KBM-7 (cell line): ENCODE results near the gene SASS6.
"Not testable (repeated sequence)": the region's sequence is repeated elsewhere in the genome, so short reads cannot be mapped to it uniquely, and the experiment has no call there.

ENCODE experiments used
- DNase-seq: peaks from one replicate; pipeline ENCODE4 v3.0.0-alpha.2; 2015
- in situ Hi-C: fragments of 300-500 bp; cut with MboI; formaldehyde crosslinking; loops from 2 replicates; pipeline ENCODE4 v1.14.3; 2020; ENCODE audit warnings: low sequenced_read_pairs, low pct_unique_long_range_greater_than_20kb, mixed read lengths

The SASS6 gene

GRCh38 chr1:100053727-100054126, 79.0 kb downstream of the SASS6 start:
- in situ Hi-C loops, result no loop called here

GRCh38 chr1:100053119-100053518, 79.6 kb downstream of the SASS6 start:
- in situ Hi-C loops, result no loop called here

More at GRCh38 chr1:100053727-100054126, 79.0 kb downstream of the SASS6 start:
- no peak for DNase-seq

GRCh38 chr1:100051893-100052292, 80.8 kb downstream of the SASS6 start:
- no peak for DNase-seq
- in situ Hi-C loops, result no loop called here

More at GRCh38 chr1:100053119-100053518, 79.6 kb downstream of the SASS6 start:
- DNase-seq, result no peak

GRCh38 chr1:100051401-100051800, 81.3 kb downstream of the SASS6 start:
- in situ Hi-C loops, result no loop called here
- DNase-seq, result no peak

GRCh38 chr1:100050139-100050538, 82.6 kb downstream of the SASS6 start:
- no peak for DNase-seq
- in situ Hi-C loops, result no loop called here

GRCh38 chr1:100047235-100047708, 85.5 kb downstream of the SASS6 start:
- not testable (repeated sequence) for DNase-seq
- in situ Hi-C loops, result loop anchor here (25.0 kb wide), 1 partner anchor 235 kb away; no protein-coding TSS in a partner anchor

- no peak for DNase-seq
- in situ Hi-C loops, result loop anchor here (25.0 kb wide), 1 partner anchor 233 kb away; no protein-coding TSS in a partner anchor
These were observed 87.5 kb downstream of the SASS6 start for GRCh38 chr1:100045206-100045605.

- in situ Hi-C loops, result loop anchor here (25.0 kb wide), 1 partner anchor 227 kb away; no protein-coding TSS in a partner anchor
- no peak for DNase-seq
These were observed 93.1 kb downstream of the SASS6 start for GRCh38 chr1:100039591-100039990.

- DNase-seq, result peak; percentile 63
- in situ Hi-C loops, result loop anchor here (25.0 kb wide), 1 partner anchor 226 kb away; no protein-coding TSS in a partner anchor
These were observed 94.0 kb downstream of the SASS6 start for GRCh38 chr1:100038660-100039287.

GRCh38 chr1:100037927-100038659, 94.6 kb downstream of the SASS6 start:
- peak; percentile 82 for DNase-seq
- in situ Hi-C loops, result loop anchor here (25.0 kb wide), 1 partner anchor 226 kb away; no protein-coding TSS in a partner anchor

GRCh38 chr1:100037656-100037926, 95.1 kb downstream of the SASS6 start:
- in situ Hi-C loops, result loop anchor here (25.0 kb wide), 1 partner anchor 225 kb away; no protein-coding TSS in a partner anchor

GRCh38 chr1:100036718-100037655, 95.7 kb downstream of the SASS6 start:
- DNase-seq, result peak; percentile 53

More at GRCh38 chr1:100037656-100037926, 95.1 kb downstream of the SASS6 start:
- DNase-seq, result no peak

GRCh38 chr1:100035214-100035613, 97.5 kb downstream of the SASS6 start:
- in situ Hi-C loops, result loop anchor here (25.0 kb wide), 1 partner anchor 223 kb away; no protein-coding TSS in a partner anchor
- no peak for DNase-seq

More at GRCh38 chr1:100036718-100037655, 95.7 kb downstream of the SASS6 start:
- in situ Hi-C loops, result loop anchor here (25.0 kb wide), 1 partner anchor 225 kb away; no protein-coding TSS in a partner anchor

- in situ Hi-C loops, result loop anchor here (25.0 kb wide), 1 partner anchor 222 kb away; no protein-coding TSS in a partner anchor
- DNase-seq, result peak; percentile 59
These were observed 98.3 kb downstream of the SASS6 start for GRCh38 chr1:100034470-100034869.
